AG10803 (cell line): ENCODE results near the gene COQ7.

Experiments used
- DNase-seq: peaks from one replicate; pipeline ENCODE4 v3.0.0; 2010; ENCODE audit warnings: low read depth
- H3K4me3 ChIP-seq: 2 replicates; pipeline ENCODE4 v1.5.1; 2011; ENCODE audit warnings: mild to moderate bottlenecking, low read length, control low read depth
- CTCF ChIP-seq: conservative IDR thresholded peaks from 2 replicates; pipeline ENCODE4 v1.5.1; 2011; ENCODE audit warnings: mild to moderate bottlenecking, low read length, control low read depth, inconsistent platforms

COQ7 gene

GRCh38 chr16:19084879-19085278 lies 17.5 kb downstream of the COQ7 start:
- TF ChIP-seq CTCF, result no peak
- DNase-seq, result no peak
- no peak overlapping the region for H3K4me3 ChIP-seq

DNA sequence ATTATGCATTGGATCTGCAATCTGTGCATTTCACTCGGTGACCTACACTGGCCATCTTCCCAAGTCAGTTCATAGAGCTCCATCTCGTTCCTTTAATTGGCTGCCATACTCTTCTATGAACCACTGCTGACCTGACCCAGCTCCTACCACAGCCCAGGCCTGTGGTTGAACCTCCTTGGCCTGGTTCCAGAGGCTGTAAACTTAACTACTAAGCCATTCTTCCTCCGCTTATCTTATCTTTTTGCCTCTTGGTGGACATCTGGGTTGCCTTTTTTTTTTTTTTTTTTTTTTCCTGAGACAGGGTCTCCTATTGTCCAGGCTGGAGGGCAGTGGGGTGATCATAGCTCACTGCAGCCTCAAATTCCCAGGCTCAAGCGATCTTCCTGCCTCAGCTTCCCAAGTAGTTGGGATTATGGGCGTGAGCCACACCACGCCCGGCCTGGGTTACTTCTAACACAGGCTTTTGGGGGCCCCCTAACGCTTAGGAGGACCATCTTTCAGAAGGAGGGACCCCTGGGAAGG lies 18.3 kb downstream of the COQ7 start:
- no peak overlapping the region for H3K4me3 ChIP-seq
- DNase-seq, result peak; percentile 14
- no peak for TF ChIP-seq CTCF

DNA sequence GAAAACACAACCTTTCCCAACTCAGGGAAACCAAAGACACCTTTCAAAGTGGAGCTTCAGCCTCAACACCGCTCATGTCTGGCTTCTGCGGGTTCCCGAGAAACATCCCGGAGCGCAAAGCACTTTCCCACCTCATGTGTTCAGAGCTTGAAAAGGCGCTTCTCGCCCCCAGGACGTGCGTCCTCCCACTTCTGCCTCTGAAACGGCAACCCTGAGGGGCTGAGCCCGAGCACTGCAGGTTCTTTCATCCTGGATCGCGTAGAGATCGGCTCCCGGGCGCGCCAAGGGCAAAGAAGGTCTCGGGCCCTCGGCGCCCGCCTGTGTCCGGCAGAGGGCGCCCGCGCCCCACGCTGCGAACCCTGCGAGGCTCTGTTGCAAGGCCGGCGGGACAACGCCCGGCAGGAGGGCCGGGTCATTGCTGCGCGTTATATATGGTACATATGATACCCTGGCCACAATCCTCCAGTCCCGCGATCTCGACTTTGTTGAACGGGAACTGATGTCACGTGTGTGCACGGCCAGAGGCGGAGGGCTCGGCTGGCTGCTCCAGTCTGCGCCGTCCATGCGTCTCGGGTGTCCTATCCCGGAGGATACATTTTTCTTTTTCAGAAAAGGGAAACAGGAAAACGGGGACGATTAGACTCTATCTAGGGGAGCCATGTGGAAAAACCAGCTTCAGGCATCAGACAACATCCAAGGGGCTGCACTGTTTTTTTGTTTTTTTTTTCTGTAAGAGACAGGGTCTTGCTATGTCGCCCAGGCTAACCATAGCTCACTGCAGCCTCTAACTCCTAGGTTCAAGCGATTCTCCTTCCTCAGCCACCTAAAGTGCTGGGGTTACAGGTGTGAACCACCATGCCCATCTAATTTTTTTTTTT lies 19.1 kb downstream of the COQ7 start:
- peak; percentile 84 for TF ChIP-seq CTCF
- H3K4me3 ChIP-seq, result peak overlapping the region; percentile 68
- peak; percentile 82 for DNase-seq

DNA sequence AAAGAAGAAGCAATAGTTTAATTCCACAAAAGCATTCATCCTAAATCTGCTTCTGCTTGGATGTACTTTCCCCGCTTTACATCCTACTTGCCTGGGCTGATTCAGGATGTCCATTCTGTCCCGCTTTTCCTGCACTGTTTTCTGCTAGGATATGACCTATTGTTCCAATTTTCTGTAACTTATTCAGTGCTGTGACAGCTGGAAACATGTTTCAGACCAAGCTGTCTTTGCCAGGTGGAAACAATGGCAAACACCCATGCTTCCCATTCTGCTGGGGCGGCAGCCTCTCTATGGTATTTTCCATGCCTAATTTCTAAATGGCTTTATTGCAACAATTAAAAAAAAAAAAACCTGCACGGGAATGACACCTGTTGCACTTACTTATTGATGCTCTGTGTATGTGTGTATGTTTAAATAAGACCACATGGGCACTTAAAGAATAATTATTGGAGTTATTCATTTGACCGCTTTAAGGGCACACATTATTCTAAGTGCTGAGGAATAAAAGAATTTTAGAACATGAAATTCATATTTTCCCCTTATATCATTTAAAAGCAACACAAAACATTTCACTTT lies 21.0 kb downstream of the COQ7 start:
- no peak overlapping the region for H3K4me3 ChIP-seq

DNA sequence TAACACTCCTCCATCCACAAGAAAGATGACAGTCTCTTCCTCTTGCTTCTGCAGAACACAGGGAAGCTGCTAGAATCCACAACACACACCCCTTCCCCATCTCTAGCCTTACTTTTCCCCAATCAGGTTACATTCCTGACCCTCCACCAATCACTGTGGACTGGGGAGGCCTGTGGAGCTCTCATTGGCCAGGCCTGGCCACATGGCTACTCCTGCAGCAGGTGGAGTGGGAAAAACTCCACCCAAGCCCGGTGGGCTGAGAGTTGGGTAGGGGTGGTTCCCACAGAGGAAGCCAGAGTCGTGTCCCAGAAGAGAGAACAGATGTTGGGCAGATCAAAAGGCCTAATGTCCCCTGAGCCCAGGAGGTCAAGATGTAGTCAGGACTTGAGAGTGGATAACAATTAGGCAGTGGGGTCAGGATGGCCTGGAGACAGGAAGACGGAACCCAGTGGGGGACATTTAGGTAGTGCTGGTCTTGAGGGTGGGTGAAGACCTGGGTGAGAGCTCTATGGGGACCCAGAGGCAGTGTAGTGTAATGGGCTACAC lies 22.1 kb downstream of the COQ7 start:
- no peak for DNase-seq
- TF ChIP-seq CTCF, result no peak
- no peak overlapping the region for H3K4me3 ChIP-seq

More for the DNA sequence above, 21.0 kb downstream of the COQ7 start:
- no peak for TF ChIP-seq CTCF
- DNase-seq, result no peak

DNA sequence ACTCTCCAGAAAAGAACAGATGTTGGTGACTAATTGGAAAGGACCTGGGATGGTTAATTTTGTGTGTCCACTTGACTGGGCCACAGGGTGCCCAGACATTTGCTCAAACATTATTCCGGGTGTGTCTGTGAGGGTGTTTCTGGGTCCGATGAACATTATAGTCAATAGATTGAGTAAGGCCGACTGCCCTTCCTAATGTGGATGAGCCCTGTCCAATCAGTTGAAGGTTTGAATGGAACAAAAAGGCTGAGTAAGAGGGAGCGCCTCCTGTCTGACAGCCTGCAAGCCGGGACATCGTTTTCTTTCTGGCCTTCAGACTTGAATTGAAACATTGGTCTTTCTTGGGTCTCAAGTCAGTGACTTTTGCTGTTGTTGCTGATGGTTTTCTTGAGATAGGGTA lies 23.5 kb downstream of the COQ7 start:
- TF ChIP-seq CTCF, result no peak
- DNase-seq, result no peak
- H3K4me3 ChIP-seq, result no peak overlapping the region
